LoVo (cell line): Measurements from ENCODE around the gene KIF2C.
"Not testable (repeated sequence)": the region's sequence is repeated elsewhere in the genome, so short reads cannot be mapped to it uniquely, and the experiment has no call there.

Source experiments
- DNase-seq: peaks from one replicate; pipeline ENCODE4 v3.0.0-alpha.2; 2016; ENCODE audit warnings: low spot score

The KIF2C gene

DNA sequence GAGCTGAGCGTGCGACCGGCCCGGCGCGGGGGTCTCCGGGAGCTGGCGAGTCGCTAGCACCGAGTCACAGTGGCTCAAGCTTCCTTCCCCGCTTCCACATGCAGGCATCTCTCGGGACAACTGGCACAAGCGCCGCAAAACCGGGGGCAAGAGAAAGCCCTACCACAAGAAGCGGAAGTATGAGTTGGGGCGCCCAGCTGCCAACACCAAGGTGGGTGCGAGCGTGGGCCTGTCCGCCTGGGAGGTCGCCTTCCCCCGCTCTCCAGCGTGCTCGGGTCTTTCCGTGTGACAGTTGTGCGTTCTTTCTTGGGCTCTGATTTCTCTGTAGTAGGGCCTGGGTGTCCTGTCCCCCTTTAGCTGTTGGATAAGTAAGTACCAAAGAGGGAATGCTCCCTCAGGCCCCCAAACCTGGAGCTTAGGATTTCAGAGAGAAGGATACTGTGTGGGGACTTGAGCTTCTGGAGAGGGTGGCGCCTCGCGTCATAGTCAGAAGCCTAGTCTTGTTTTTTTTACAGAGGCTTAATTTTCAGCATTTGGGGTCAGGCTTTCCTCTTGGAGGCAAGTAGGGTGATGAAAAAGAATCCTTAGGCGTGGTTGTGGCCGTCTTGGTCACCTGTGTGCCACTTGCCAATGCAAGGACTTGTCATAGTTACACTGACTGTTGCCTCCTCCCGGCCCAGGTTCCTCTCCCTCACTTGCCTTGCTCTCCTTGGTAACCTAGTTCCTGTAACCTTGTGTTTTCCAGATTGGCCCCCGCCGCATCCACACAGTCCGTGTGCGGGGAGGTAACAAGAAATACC, 36.5 kb downstream of the KIF2C start:
- DNase-seq: no peak

DNA sequence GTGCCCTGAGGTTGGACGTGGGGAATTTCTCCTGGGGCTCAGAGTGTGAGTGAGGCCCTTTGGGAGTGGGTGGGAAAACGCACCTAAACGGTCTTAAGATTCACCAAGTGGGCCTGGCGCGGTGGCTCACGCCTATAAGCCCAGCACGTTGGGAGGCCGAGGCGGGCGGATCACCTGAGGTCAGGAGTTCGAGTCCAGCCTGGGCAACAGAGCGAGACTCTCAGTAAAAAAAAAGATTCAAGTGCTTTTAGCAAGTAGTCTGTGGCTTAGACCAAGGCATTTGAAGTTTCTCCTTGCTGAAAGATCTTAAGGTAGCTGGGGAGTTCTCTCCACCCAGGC, 37.1 kb downstream of the KIF2C start:
- DNase-seq: no peak

DNA sequence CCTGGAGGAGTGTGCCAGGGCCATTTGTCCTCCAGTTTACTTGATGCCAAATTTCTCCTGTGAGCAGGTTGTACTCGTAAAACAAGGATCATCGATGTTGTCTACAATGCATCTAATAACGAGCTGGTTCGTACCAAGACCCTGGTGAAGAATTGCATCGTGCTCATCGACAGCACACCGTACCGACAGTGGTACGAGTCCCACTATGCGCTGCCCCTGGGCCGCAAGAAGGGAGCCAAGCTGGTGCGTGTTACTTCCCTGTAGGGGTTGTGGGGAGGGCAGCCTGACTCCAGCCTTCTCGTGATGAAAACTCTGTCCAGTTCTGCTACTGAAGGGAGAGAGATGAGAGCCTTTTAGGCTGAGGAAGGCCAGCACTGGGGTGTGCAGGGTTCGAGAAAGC, 37.9 kb downstream of the KIF2C start:
- no peak for DNase-seq

DNA sequence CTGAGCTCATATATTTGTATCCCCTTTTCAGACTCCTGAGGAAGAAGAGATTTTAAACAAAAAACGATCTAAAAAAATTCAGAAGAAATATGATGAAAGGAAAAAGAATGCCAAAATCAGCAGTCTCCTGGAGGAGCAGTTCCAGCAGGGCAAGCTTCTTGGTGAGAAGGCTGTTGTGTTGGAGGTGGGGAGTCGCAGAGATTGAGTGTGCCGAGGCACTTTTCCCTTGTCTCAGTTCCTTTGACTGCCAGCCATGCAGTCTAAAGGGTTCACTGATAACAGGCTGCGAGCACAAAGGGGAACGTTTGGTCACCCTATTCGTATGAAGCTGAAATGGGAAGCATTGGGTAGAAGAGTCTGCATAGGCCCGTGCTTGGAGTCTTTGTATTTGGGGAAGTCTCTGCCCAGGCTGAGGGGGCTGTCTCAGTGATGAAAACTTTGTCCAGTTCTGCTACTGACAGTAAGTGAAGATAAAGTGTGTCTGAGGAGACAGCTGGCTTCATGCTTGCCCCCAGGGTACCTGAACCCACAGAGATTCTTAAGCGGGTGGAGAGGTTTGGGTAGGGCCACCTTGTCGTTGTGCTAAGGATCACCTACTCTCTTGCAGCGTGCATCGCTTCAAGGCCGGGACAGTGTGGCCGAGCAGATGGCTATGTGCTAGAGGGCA, 38.5 kb downstream of the KIF2C start:
- DNase-seq: no peak

DNA sequence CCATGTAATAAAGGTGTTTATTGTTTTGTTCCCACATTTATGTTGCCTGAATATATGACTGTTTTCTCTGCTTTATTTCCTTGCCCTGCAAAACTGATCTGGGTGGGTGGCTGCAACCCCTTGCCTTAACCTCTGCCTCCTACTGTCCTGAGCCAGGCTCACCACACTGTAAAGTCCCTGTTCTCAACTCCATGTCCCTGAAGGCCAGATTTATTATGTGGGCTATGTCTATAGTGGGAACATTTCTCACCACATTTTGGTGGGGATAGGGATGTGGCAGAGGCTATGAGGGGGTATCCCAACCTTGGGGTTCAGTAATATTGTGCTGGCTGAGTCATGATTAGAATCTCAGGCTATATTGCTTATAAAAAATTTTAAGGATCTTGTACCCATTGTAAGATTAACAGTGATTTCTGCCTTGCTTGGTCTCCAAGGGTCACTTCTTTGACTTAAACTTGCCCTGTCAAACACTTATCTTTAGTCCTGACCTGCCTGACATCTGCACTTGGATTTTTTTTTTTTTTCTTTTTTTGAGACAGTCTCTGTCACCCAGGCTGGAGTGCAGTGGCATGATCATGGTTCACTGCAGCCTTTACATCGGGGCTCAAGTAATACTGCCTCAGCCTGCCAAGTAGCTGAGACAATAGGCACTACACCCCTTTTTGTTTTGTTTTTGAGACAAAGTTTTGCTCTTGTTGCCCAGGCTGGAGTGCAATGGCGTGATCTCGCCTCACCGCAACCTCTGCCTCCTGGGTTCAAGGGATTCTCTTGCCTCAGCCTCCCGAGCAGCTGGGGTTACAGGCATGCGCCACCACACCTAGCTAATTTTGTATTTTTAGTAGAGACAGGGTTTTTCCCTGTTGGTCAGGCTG, 39.3 kb downstream of the KIF2C start:
- DNase-seq: no peak

DNA sequence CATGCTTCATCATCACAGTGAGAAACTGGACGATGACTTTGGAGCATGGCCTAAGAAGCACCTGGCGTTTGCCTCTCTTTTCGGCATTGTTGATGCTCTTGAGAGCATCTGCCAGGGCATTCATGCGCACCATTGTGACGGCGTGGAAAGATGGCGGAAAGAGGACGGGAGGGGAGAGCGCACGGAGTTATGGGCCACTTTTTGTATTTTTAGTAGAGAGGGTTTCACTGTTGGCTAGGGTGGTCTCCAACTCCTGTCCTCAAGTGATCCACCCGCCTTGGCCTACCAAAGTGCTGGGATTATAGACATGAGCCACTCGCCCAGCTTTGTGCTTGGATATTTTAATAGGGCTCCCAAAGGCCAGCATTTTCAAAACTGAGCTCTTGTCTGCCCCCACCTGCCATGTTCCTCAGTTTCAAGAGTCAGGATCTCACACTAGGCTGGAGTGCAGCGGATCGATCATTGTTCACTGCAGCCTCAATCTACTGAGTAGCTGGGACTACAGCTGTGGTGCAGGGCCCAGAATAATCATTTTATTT, 41.0 kb downstream of the KIF2C start:
- no peak for DNase-seq

DNA sequence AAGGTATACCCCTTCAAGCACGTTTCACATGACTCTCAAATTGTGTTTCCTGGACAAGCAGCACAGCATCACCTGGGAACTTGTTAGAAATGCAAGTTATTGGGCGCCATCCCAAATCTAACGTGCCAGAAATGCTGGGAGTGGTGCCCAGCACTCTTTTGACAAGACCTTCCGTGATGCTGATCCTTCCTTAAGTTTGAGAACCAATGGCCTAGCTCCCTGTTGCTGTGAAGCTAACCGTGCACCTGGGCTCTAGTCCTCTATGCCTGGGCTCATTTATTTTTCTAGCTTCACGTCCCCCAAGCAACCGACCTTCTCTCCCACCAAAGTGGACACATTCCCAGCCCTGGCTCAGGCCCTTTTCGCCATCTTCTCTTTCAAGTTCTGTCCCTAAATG, 44.1 kb downstream of the KIF2C start:
- DNase-seq: no peak

DNA sequence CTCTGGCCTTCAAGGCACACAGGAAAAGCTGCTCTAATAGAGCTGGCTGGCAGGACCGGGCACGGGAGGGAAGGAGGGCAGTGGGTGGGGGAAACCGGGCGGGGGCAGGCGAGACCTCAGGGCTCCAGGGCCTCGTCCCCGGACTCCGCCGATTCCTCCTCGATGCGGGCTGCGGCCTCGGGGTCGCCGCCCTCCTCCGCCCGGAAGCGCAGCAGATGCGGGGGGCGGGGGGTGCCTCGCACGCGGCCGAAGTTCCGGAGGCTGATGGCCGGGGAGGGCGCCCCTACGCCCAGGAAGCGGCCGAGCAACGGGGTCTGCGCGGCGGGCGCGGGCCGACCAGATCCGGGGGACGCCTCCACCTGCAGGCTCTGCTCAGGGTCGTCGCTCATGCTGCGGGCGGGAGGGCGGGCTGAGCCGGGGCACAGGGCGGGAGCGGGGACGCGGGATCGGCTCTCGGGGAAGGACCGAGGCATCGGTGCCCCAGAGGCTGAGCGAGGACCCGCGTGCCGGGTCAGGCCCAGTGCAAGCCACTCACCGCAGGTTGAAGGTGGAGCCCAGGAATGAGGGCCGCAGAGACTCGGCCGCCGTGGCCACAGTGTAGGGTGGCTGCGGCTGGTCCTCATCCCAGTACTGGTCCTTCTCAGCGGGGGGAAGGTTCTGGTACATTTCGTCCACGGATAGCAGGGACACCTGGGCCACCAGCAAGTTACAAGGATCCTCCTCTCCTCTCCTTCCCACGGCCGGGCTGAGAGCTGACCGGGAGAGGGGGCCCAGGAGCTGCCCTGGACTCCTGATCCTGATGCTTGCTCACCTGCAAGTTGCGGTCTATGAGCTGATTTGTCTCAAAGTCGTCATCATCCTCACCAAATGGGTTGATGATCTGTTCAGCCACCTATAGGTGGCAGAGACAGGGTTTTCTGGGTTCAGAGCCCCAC, 44.7 kb downstream of the KIF2C start:
- DNase-seq: no peak

DNA sequence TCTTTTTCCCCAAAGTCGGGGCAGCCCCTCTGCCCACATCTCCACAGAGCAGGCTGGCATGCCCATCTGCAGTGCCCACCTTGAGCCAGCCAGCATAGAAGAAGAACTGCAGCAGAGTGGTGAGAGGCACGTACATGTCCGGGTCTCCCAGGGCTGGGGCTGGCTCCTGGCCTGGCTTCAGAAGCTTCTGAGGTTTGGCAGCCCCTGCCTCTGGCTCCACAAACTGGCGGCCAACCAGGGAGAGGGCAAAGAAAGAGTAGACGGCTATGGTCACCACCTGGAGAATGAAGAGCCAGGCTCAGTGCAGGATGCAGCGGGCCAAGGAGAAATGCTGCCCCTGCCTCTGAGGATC, 45.4 kb downstream of the KIF2C start:
- no peak for DNase-seq

DNA sequence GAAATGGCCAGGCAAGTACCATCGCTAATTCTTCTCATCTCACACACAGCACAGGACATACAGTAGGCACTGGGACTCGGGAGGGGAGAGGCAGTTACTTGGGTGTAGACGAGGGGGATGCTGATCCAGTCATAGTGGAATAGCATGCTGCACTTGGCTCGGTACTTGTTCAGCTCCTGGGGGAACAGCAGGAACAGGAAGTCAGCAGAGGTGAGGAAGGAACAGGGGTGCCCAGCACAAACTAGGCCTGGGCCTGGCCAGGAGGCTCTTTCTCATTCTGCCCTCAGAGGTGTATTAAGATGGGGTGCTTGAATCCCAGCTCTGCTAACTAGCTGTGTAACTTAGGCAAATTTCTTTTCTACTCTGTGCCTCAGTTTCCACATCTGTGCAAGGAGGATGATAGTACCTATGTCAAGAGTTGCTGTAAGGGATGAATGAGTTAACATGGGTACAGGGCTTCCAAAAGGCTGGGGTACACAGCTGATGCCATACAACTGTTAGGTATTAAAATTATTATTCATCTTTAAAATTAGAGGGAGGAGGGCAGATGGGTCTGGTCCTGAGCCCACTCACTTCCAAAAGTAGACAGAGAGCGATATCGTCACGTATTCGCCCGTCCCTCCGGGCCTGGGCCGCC, 46.0 kb downstream of the KIF2C start:
- DNase-seq: no peak

DNA sequence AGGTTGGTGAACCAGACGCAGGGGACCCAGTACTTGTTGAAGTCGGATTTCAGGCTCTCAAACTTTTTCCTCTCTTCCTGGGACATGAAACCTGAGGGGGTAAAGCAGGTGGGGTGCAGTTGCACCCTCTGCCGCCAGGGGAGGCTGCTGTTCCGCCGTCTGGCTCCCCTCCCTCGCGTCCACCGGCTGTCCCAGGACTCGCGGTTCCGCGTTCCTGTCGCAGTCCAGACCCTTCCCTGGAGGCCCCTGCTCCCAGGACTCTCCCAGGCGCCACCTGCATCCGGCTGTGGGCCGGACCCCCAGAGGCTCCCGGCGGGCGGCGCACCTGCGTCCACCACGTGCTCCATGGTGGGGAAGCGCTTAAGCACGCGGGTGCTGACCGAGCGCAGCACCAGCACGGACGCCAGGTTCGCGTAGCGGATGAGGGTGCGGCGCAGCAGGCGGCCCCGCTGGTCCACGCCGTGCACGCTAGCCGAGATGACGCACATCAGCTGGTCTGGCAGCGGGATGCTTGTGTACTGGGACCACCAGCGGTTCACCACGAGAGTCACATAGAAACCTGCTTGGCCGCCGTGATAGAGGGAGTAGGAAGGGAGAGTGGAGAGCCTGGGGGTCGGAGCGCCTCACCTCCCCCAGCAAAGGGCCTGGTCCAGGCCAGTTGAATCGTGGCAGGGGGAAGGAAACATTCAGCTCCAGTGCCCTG, 46.7 kb downstream of the KIF2C start:
- peak; percentile 60 for DNase-seq

DNA sequence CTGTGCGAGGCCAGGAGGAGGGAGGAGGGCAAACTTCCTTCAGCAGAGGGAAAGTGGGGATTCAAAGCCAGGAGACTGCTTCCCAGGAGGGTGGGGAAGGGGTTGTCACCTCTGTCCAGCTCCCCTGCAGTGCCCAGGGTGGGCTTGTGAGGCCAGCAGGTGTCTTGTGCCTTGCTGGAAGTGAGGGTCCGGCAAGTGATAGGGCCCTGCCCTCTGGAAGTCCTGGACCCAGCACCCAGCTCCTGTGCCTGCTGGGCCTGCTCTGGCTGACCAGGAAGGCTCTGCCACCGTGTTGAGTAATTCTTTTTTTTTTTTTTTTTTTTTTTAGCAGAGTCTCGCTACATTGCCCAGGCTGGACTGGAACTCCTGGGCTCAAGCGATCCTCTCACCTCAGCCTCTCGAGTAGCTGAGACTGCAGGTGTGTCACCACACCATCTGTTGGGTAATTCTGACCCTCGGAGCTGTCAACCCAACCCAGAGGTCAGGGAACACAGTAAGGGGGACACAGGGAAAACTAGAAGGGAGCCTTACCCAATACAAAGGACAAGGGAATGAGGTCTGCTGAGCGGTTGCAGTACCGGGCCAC, 47.3 kb downstream of the KIF2C start:
- no peak for DNase-seq

DNA sequence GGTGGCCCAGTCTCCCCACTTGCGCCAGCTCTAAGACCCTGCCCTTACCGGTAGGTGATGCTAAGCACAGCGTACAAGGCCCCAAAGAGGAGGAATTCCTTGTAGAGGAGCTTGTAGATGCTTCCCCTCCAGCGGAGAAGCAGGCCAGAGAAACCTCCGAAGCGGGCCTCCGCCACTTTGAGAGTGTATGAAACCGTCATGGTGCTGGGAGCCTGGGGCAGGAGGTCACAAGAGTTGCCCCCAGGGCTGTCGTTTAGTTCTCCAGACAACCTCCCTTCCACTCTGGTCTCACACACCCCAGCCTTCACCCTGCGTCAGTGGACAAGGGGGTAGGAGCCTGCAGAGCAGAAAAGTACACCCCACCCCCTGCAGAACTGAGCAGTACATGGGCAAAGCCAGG, 47.9 kb downstream of the KIF2C start:
- DNase-seq: no peak

DNA sequence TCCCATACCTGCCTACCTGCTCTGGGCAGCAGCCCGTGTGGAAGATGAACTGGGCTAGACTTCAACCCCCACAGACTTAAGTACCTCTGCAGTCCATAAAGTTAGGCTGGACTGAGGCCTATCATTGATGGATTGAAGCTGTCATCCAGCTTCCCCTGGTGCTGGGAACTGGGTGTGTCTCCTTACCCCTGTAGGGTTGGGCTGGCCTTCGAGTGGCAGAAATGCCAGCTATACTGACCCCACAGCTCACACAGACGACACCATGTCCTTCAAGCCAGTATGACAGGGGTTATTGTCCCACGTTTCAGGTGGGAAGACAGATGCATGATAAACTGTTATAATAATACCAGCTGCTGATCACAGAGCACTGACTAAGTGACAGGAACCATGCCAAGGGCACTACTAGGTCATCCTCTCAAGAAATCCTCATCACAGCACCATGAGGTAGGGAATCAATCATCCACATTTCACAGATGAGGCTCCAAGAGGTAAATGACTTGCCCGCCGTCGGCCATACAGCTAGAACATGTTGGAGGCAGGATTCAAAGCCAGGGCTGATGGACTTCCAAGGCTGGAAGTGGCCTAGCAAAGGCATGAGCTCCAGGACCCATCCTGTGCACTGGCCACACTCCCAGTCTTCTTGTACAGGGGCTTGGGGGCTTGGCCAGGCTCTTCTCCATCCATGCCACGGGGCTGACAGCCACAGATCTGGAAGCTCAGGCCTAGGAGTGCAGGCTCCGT, 48.7 kb downstream of the KIF2C start, which contains the start of gene BEST4:
BEST4 (minus strand) TSS at position 51 of the 741 bp plus-strand sequence. CDS start 465 bp downstream, outside the sequence.
- no peak for DNase-seq

DNA sequence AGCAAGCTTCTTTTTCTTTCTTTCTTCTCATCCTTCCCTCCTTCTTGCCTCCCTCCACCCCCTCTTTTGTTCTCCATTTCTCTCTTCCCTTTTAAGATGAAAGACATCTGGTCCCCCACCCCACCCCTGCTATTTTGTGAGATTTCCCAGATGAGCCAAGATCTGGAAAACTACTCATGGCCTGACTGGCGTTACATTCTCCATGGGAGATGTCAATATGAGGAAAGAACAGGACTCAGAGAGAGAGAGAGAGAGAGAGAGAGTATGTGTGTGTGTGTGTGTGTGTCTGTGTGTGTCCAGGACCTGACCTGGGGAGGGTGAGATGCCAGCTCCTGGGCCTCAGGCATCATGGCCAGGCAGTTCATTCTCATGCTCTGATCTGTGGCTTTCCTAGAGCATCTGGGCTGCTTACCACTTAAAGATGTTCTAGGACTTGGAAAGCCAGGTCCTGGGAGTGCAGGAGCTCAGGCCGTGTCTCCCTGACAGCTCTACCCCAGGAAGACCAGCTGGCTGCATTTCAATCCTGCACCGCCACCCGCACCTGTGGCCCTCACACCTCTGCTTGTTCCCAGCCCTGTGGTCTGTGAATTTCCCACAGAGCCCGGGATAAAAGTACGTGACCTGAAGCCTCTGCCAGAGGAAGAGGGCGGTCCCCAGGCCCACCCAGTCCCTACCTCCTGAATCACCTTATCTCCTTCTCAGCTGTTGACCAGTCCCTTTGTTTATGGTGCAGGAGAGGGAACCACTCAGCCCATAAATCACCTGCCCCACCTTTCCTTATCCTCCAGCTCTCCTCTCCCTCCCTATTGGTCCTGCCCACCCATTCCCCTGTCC, 51.5 kb downstream of the KIF2C start:
- peak; percentile 68 for DNase-seq

DNA sequence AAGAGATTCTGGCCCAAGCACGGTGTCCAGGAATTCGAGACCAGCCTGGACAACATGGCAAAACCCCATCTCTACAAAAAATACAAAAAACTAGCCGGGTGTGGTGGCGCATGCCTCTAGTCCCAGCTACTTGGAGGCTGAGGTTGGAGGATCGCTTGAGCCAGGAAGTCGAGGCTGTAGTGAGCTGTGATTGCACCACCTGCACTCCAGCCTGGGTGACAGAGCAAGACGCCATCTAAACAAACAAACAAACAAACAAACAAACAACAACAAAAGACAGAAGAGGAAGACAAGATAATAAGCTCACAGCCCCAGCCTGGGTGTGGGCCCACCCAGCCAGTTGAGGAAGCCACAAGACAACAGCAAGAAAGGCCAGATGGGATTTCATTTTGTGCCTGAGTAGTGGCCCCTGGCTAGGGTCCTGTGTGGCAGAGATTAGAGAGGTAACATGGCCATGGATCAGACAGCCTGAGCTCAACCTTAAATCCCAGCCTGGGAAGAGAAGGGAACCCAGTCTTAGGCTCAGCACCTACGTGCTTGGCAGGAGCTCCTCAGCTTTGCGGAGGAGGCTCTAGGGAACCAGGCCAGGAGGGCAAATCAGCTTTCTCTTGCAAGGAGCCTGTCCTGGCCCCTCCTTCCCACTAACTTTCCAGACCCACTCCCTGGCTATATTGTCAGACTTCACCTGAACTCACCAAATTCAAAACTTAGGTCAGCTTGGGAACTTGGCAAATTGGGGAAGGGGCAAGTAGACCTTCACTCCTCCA, 53.3 kb downstream of the KIF2C start:
- DNase-seq: no peak

DNA sequence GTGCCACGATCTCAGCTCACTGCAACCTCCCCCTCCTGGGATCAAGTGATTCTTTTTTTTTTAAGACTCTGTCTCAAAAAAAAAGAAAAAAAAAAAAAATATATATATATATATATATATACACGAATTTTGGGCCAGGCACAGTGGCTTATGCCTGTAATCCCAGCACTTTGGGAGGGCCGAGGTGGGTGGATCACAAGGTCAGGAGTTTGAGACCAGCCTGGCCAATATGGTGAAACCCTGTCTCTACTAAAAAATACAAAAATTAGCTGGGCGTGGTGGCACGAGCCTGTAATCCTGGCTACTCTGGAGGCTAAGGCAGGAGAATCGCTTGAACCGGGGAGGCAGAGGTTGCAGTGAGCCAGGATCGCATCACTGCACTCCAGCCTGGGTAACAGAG, 58.2 kb downstream of the KIF2C start:
- not testable (repeated sequence) for DNase-seq
